Muscle layer of colon (tissue), 2 donors: Measurements from ENCODE around the gene CSF1R.
"Not testable (repeated sequence)": the region's sequence is repeated elsewhere in the genome, so short reads cannot be mapped to it uniquely, and the experiment has no call there.

Experiments used
- H3K27ac ChIP-seq: one replicate; pipeline ENCODE4 v1.7.0; 2013; ENCODE audit warnings: low read depth, mild to moderate bottlenecking, low read length, moderate library complexity
- H3K27me3 ChIP-seq, 2 donors: one replicate each; pipeline ENCODE4 v1.7.0; 2013; ENCODE audit warnings: low read length in 2 of 2, mild to moderate bottlenecking in 2 of 2; ENCODE audit not compliant: insufficient read depth in 2 of 2, control insufficient read depth in 1 of 2
- H3K36me3 ChIP-seq: one replicate; pipeline ENCODE4 v1.7.0; 2013; ENCODE audit warnings: mild to moderate bottlenecking, low read length; ENCODE audit not compliant: insufficient read depth
- H3K4me1 ChIP-seq: one replicate; pipeline ENCODE4 v1.7.0; 2013; ENCODE audit warnings: mild to moderate bottlenecking, low read length; ENCODE audit not compliant: insufficient read depth
- H3K4me3 ChIP-seq, 2 donors: one replicate each; pipeline ENCODE4 v1.7.0; 2013; ENCODE audit warnings: low read length in 2 of 2, low read depth in 1 of 2, mild to moderate bottlenecking in 1 of 2, moderate library complexity in 1 of 2
- H3K9ac ChIP-seq: one replicate; pipeline ENCODE4 v1.7.0; 2013; ENCODE audit warnings: low read length
- H3K9me3 ChIP-seq: one replicate; pipeline ENCODE4 v1.7.0; 2013; ENCODE audit warnings: mild to moderate bottlenecking, low read length
- donor health status: abdominal sarcoma.
- donor health status: Adenocarcinoma of cecum.

Gene CSF1R

GRCh38 chr5:150044712-150045111 is 41.6 kb downstream of the CSF1R start:
- Histone ChIP-seq H3K4me1 (no peaks in the 10 kb centered on the region), H3K9me3 (no peaks in the 10 kb centered on the region), H3K27me3 (no peaks in the 10 kb centered on the region), H3K36me3 (peaks cover 86% of the 10 kb centered on the region), H3K9ac (no peak overlapping the region), H3K4me3 (no peak overlapping the region), H3K27ac (no peak overlapping the region)

- H3K27me3 ChIP-seq, result no peaks in the 10 kb centered on the region
- H3K9me3 ChIP-seq, result no peaks in the 10 kb centered on the region
- no peak overlapping the region for H3K9ac ChIP-seq
- no peak overlapping the region for H3K27ac ChIP-seq
- H3K36me3 ChIP-seq, result peaks cover 82% of the 10 kb centered on the region
- H3K4me1 ChIP-seq, result no peaks in the 10 kb centered on the region
- H3K4me3 ChIP-seq, result no peak overlapping the region
These were observed 42.0 kb downstream of the CSF1R start for GRCh38 chr5:150044329-150044681.

- Histone ChIP-seq H3K9ac (no peak overlapping the region), H3K27ac (peak overlapping the region; percentile 39), H3K27me3 (no peaks in the 10 kb centered on the region), H3K4me3 (no peak overlapping the region), H3K36me3 (peaks cover 79% of the 10 kb centered on the region), H3K4me1 (no peaks in the 10 kb centered on the region), H3K9me3 (no peaks in the 10 kb centered on the region)
These were observed 42.6 kb downstream of the CSF1R start for GRCh38 chr5:150043657-150044328.

GRCh38 chr5:150042459-150042858 is 43.9 kb downstream of the CSF1R start:
- no peak overlapping the region for H3K27ac ChIP-seq

GRCh38 chr5:150038547-150038946 is 47.8 kb downstream of the CSF1R start:
- H3K9ac ChIP-seq, result no peak overlapping the region
- H3K27ac ChIP-seq, result no peak overlapping the region
- peaks cover 76% of the 10 kb centered on the region for H3K36me3 ChIP-seq
- no peaks in the 10 kb centered on the region for H3K27me3 ChIP-seq
- H3K4me1 ChIP-seq, result no peaks in the 10 kb centered on the region
- H3K9me3 ChIP-seq, result no peaks in the 10 kb centered on the region
- H3K4me3 ChIP-seq, result no peak overlapping the region

More at GRCh38 chr5:150042459-150042858, 43.9 kb downstream of the CSF1R start:
- H3K9me3 ChIP-seq, result no peaks in the 10 kb centered on the region
- peaks cover 78% of the 10 kb centered on the region for H3K36me3 ChIP-seq
- H3K27me3 ChIP-seq, result no peaks in the 10 kb centered on the region
- no peaks in the 10 kb centered on the region for H3K4me1 ChIP-seq
- no peak overlapping the region for H3K4me3 ChIP-seq
- no peak overlapping the region for H3K9ac ChIP-seq

GRCh38 chr5:150036513-150036912 is 49.8 kb downstream of the CSF1R start:
- no peak overlapping the region for H3K9ac ChIP-seq
- no peaks in the 10 kb centered on the region for H3K27me3 ChIP-seq
- no peak overlapping the region for H3K4me3 ChIP-seq
- no peak overlapping the region for H3K27ac ChIP-seq
- H3K4me1 ChIP-seq, result no peaks in the 10 kb centered on the region
- no peaks in the 10 kb centered on the region for H3K9me3 ChIP-seq
- peaks cover 78% of the 10 kb centered on the region for H3K36me3 ChIP-seq

GRCh38 chr5:150035139-150035895 is 51.0 kb downstream of the CSF1R start:
- Histone ChIP-seq H3K9ac (no peak overlapping the region), H3K27me3 (no peaks in the 10 kb centered on the region), H3K9me3 (no peaks in the 10 kb centered on the region), H3K36me3 (peaks cover 78% of the 10 kb centered on the region), H3K27ac (no peak overlapping the region), H3K4me3 (no peak overlapping the region), H3K4me1 (no peaks in the 10 kb centered on the region)

- peaks cover 82% of the 10 kb centered on the region for H3K36me3 ChIP-seq
- no peak overlapping the region for H3K27ac ChIP-seq
- H3K27me3 ChIP-seq, result no peaks in the 10 kb centered on the region
- no peaks in the 10 kb centered on the region for H3K9me3 ChIP-seq
- H3K9ac ChIP-seq, result no peak overlapping the region
- H3K4me1 ChIP-seq, result no peaks in the 10 kb centered on the region
- no peak overlapping the region for H3K4me3 ChIP-seq
These were observed 51.7 kb downstream of the CSF1R start for GRCh38 chr5:150034662-150035061.

- peaks cover 85% of the 10 kb centered on the region for H3K36me3 ChIP-seq
- no peak overlapping the region for H3K27ac ChIP-seq
- no peaks in the 10 kb centered on the region for H3K9me3 ChIP-seq
- H3K4me3 ChIP-seq, result no peak overlapping the region
- H3K27me3 ChIP-seq, result no peaks in the 10 kb centered on the region
- no peaks in the 10 kb centered on the region for H3K4me1 ChIP-seq
- H3K9ac ChIP-seq, result no peak overlapping the region
These were observed 53.0 kb downstream of the CSF1R start for GRCh38 chr5:150033334-150033733.

- not testable (repeated sequence) for H3K9ac ChIP-seq
These were observed 58.3 kb downstream of the CSF1R start for GRCh38 chr5:150028047-150028446.

GRCh38 chr5:150026682-150027172 is 59.6 kb downstream of the CSF1R start:
- H3K27me3 ChIP-seq, result no peaks in the 10 kb centered on the region
- H3K27ac ChIP-seq, result no peak overlapping the region
- H3K4me1 ChIP-seq, result no peaks in the 10 kb centered on the region
- no peak overlapping the region for H3K4me3 ChIP-seq
- H3K9me3 ChIP-seq, result no peaks in the 10 kb centered on the region
- H3K9ac ChIP-seq, result no peak overlapping the region
- peaks cover 58% of the 10 kb centered on the region for H3K36me3 ChIP-seq

More at GRCh38 chr5:150028047-150028446, 58.3 kb downstream of the CSF1R start:
- H3K4me1 ChIP-seq, H3K27ac ChIP-seq, H3K4me3 ChIP-seq, H3K9me3 ChIP-seq, H3K27me3 ChIP-seq: not testable (repeated sequence)
- H3K36me3 ChIP-seq, result peaks cover 70% of the 10 kb centered on the region
